Heart left ventricle (tissue), 13 donors: ENCODE measurements around the gene BTG1.

Experiments used
- POLR2A ChIP-seq, 2 donors: fragments of 450-650 bp; IDR thresholded peaks; one replicate each; pipeline ENCODE4 v1.6.1; 2017; ENCODE audit warnings: antibody characterized with exemption in 2 of 2, mild to moderate bottlenecking in 2 of 2, moderate library complexity in 2 of 2
- TF ChIP-seq, protein P1 (sequence below), 12 donors: fragments of 200-600 bp; sonication (generic) in 4 of 12; IDR thresholded peaks; one replicate each; pipeline versions ENCODE4 v1.5.0 to v1.8.0; 2018 to 2022; ENCODE audit warnings: antibody characterized with exemption in 12 of 12, mild to moderate bottlenecking in 5 of 12
- donor health status: ischemic (EF 13 %, LVEDD 7.1; RV severe dilation, severe dysfunction).
- donor health status: DM: no; HTN: yes; CAD: no.
- donor health status: DM: no; HTN: no; CAD: no.
- donor health status: ischemic (EF 25% LVEDD 6.9; RV normal size, moderate dysfunction).
- donor health status: ischemic (EF 25% LVEDD 5.7; RV mildly dilated, moderate dysfunction).
- donor health status: ischemic (EF 35%, LVEDD 5.7; RV mildly dilated, moderate dysfunction).
- donor health status: nonischemic (EF 11% LVEDD 7.7; RV severe dilation, severe dysfunction).
- donor health status: DM: yes; HTN: yes; CAD: no.
- donor health status: PGD.
- donor health status: ischemic (EF 29% LVEDD 5.4; RV normal size, mild dysfunction).
- donor health status: nonischemic (EF 23%, LVEDD 6.1; RV moderate dilation, normal function).

DNA sequence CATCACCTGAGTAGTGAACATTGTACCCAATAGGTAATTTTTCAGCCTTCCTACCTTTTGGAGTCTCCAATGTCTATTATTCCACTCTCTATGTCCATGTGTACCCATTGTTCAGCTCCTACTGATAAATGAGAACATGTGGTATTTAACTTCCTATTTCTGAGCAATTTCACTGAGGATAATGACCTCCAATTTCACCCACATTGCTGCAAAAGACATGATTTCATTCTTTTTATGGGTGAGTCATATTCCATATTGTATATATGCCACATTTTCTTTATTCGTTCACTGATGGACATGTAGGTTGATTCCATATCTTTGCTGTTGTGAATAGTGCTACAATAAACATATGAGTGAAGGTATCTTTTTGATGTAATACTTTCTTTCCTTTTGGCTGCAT, 16.4 kb upstream of the BTG1 start:
- no peak for TF ChIP-seq POLR2A (IDR thresholded peaks at IDR 0.05)
- TF ChIP-seq, protein P1, sequence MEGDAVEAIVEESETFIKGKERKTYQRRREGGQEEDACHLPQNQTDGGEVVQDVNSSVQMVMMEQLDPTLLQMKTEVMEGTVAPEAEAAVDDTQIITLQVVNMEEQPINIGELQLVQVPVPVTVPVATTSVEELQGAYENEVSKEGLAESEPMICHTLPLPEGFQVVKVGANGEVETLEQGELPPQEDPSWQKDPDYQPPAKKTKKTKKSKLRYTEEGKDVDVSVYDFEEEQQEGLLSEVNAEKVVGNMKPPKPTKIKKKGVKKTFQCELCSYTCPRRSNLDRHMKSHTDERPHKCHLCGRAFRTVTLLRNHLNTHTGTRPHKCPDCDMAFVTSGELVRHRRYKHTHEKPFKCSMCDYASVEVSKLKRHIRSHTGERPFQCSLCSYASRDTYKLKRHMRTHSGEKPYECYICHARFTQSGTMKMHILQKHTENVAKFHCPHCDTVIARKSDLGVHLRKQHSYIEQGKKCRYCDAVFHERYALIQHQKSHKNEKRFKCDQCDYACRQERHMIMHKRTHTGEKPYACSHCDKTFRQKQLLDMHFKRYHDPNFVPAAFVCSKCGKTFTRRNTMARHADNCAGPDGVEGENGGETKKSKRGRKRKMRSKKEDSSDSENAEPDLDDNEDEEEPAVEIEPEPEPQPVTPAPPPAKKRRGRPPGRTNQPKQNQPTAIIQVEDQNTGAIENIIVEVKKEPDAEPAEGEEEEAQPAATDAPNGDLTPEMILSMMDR (IDR thresholded peaks at IDR 0.05): no peak
